ENCODE measurements around the gene ABCC2. TPM values are rescaled to one million over a fixed set of nuclear protein-coding genes. Genes with fewer than 3 reads are reported as not detected.

The ABCC2 gene
- total and polyA plus RNA-seq, 5 donors from 2014 or later, result 0.31 to 3.6 (median 0.44) TPM

GRCh38 chr10:99804471-99804870 lies 22.0 kb downstream of the ABCC2 start:
- ATAC-seq (ENCODE audit: low read depth in 2 of 2) (no peak), DNase-seq (no peak)
- Histone ChIP-seq H3K4me1 (ENCODE audit: control insufficient read depth, insufficient read depth, low read length, poor library complexity, severe bottlenecking) (no peaks in the 10 kb centered on the region), H3K9me3 (ENCODE audit: control insufficient read depth in 2 of 2, low read length in 2 of 2) (no peaks in the 10 kb centered on the region), H3K36me3 (ENCODE audit: control insufficient read depth, insufficient read depth, low read length) (no peaks in the 10 kb centered on the region), H3K4me3 (ENCODE audit: low read depth, low read length) (no peak overlapping the region), H3K27me3 (ENCODE audit: control insufficient read depth, insufficient read depth, low read length) (no peaks in the 10 kb centered on the region), H3K27ac (ENCODE audit: insufficient read depth, low read length, poor library complexity, severe bottlenecking) (no peak overlapping the region)
- Mint-ChIP-seq H3K4me1 (no peaks in the 10 kb centered on the region), H3K27ac (no peak overlapping the region), H3K27me3 (no peaks in the 10 kb centered on the region), H3K9me3 (peaks cover 0 to 2% (median 0%) of the 10 kb centered on the region in 7 donors), H3K4me3 (no peak overlapping the region), H3K36me3 (peaks cover 41% of the 10 kb centered on the region)

GRCh38 chr10:99805190-99805589 lies 22.8 kb downstream of the ABCC2 start:
- Histone ChIP-seq H3K4me1 (ENCODE audit: control insufficient read depth, insufficient read depth, low read length, poor library complexity, severe bottlenecking) (no peaks in the 10 kb centered on the region), H3K27ac (ENCODE audit: insufficient read depth, low read length, poor library complexity, severe bottlenecking) (no peak overlapping the region), H3K27me3 (ENCODE audit: control insufficient read depth, insufficient read depth, low read length) (no peaks in the 10 kb centered on the region), H3K9me3 (ENCODE audit: control insufficient read depth in 2 of 2, low read length in 2 of 2) (no peaks in the 10 kb centered on the region), H3K4me3 (ENCODE audit: low read depth, low read length) (no peak overlapping the region), H3K36me3 (ENCODE audit: control insufficient read depth, insufficient read depth, low read length) (no peaks in the 10 kb centered on the region)
- ATAC-seq (ENCODE audit: low read depth in 2 of 2) (no peak), DNase-seq (no peak)
- no peaks in the 10 kb centered on the region for H3K27me3 Mint-ChIP-seq
- H3K36me3 Mint-ChIP-seq, result peaks cover 47% of the 10 kb centered on the region
- H3K4me3 Mint-ChIP-seq, result no peak overlapping the region
- H3K4me1 Mint-ChIP-seq, result no peaks in the 10 kb centered on the region
- H3K27ac Mint-ChIP-seq, result peak overlapping the region in 1 of 3 donors; percentile 12
- H3K9me3 Mint-ChIP-seq, result peaks cover 0 to 2% (median 0%) of the 10 kb centered on the region in 7 donors

GRCh38 chr10:99806091-99806490 lies 23.7 kb downstream of the ABCC2 start:
- Mint-ChIP-seq H3K4me1 (no peaks in the 10 kb centered on the region), H3K4me3 (no peak overlapping the region), H3K27ac (no peak overlapping the region), H3K36me3 (peaks cover 45% of the 10 kb centered on the region), H3K9me3 (peaks cover 0 to 3% (median 0%) of the 10 kb centered on the region in 7 donors), H3K27me3 (no peaks in the 10 kb centered on the region)
- Histone ChIP-seq H3K36me3 (ENCODE audit: control insufficient read depth, insufficient read depth, low read length) (no peaks in the 10 kb centered on the region), H3K4me1 (ENCODE audit: control insufficient read depth, insufficient read depth, low read length, poor library complexity, severe bottlenecking) (no peaks in the 10 kb centered on the region), H3K4me3 (ENCODE audit: low read depth, low read length) (no peak overlapping the region), H3K27me3 (ENCODE audit: control insufficient read depth, insufficient read depth, low read length) (no peaks in the 10 kb centered on the region), H3K27ac (ENCODE audit: insufficient read depth, low read length, poor library complexity, severe bottlenecking) (no peak overlapping the region), H3K9me3 (ENCODE audit: control insufficient read depth in 2 of 2, low read length in 2 of 2) (no peaks in the 10 kb centered on the region)
- no peak for ATAC-seq (ENCODE audit: low read depth in 2 of 2)
- no peak for DNase-seq

- no peak overlapping the region for H3K4me3 ChIP-seq (ENCODE audit: low read depth, low read length)
- no peak overlapping the region for H3K4me3 Mint-ChIP-seq
- H3K27ac ChIP-seq (ENCODE audit: insufficient read depth, low read length, poor library complexity, severe bottlenecking), result no peak overlapping the region
- DNase-seq (no peak), ATAC-seq (ENCODE audit: low read depth in 2 of 2) (no peak)
- H3K36me3 Mint-ChIP-seq, result peaks cover 41% of the 10 kb centered on the region
- no peak overlapping the region for H3K27ac Mint-ChIP-seq
- no peaks in the 10 kb centered on the region for H3K4me1 Mint-ChIP-seq
- H3K9me3 Mint-ChIP-seq, result peaks cover 0 to 3% (median 0%) of the 10 kb centered on the region in 7 donors
- no peaks in the 10 kb centered on the region for H3K36me3 ChIP-seq (ENCODE audit: control insufficient read depth, insufficient read depth, low read length)
- no peaks in the 10 kb centered on the region for H3K4me1 ChIP-seq (ENCODE audit: control insufficient read depth, insufficient read depth, low read length, poor library complexity, severe bottlenecking)
- no peaks in the 10 kb centered on the region for H3K9me3 ChIP-seq (ENCODE audit: control insufficient read depth in 2 of 2, low read length in 2 of 2)
- H3K27me3 Mint-ChIP-seq, result no peaks in the 10 kb centered on the region
- H3K27me3 ChIP-seq (ENCODE audit: control insufficient read depth, insufficient read depth, low read length), result no peaks in the 10 kb centered on the region
Observed at GRCh38 chr10:99807786-99808185, 25.3 kb downstream of the ABCC2 start.

- Histone ChIP-seq H3K4me3 (ENCODE audit: low read depth, low read length) (no peak overlapping the region), H3K27me3 (ENCODE audit: control insufficient read depth, insufficient read depth, low read length) (no peaks in the 10 kb centered on the region), H3K36me3 (ENCODE audit: control insufficient read depth, insufficient read depth, low read length) (no peaks in the 10 kb centered on the region), H3K27ac (ENCODE audit: insufficient read depth, low read length, poor library complexity, severe bottlenecking) (no peak overlapping the region), H3K4me1 (ENCODE audit: control insufficient read depth, insufficient read depth, low read length, poor library complexity, severe bottlenecking) (no peaks in the 10 kb centered on the region), H3K9me3 (ENCODE audit: control insufficient read depth in 2 of 2, low read length in 2 of 2) (no peaks in the 10 kb centered on the region)
- no peak overlapping the region for H3K4me3 Mint-ChIP-seq
- H3K36me3 Mint-ChIP-seq, result peaks cover 38% of the 10 kb centered on the region
- no peaks in the 10 kb centered on the region for H3K4me1 Mint-ChIP-seq
- no peak overlapping the region for H3K27ac Mint-ChIP-seq
- DNase-seq, result no peak
- ATAC-seq (ENCODE audit: low read depth in 2 of 2), result no peak
- H3K27me3 Mint-ChIP-seq, result no peaks in the 10 kb centered on the region
- peaks cover 0 to 3% (median 0%) of the 10 kb centered on the region in 7 donors for H3K9me3 Mint-ChIP-seq
Observed at GRCh38 chr10:99808270-99808669, 25.8 kb downstream of the ABCC2 start.

GRCh38 chr10:99809481-99809880 lies 27.0 kb downstream of the ABCC2 start:
- Histone ChIP-seq H3K27me3 (ENCODE audit: control insufficient read depth, insufficient read depth, low read length) (no peaks in the 10 kb centered on the region), H3K9me3 (ENCODE audit: control insufficient read depth in 2 of 2, low read length in 2 of 2) (no peaks in the 10 kb centered on the region), H3K4me3 (ENCODE audit: low read depth, low read length) (no peak overlapping the region), H3K27ac (ENCODE audit: insufficient read depth, low read length, poor library complexity, severe bottlenecking) (no peak overlapping the region), H3K4me1 (ENCODE audit: control insufficient read depth, insufficient read depth, low read length, poor library complexity, severe bottlenecking) (no peaks in the 10 kb centered on the region), H3K36me3 (ENCODE audit: control insufficient read depth, insufficient read depth, low read length) (no peaks in the 10 kb centered on the region)
- DNase-seq (no peak), ATAC-seq (ENCODE audit: low read depth in 2 of 2) (no peak)
- H3K4me1 Mint-ChIP-seq, result no peaks in the 10 kb centered on the region
- no peak overlapping the region for H3K4me3 Mint-ChIP-seq
- no peaks in the 10 kb centered on the region for H3K27me3 Mint-ChIP-seq
- peaks cover 33% of the 10 kb centered on the region for H3K36me3 Mint-ChIP-seq
- H3K9me3 Mint-ChIP-seq, result peaks cover 0 to 3% (median 0%) of the 10 kb centered on the region in 7 donors
- no peak overlapping the region for H3K27ac Mint-ChIP-seq

GRCh38 chr10:99809931-99810615 lies 27.6 kb downstream of the ABCC2 start:
- no peaks in the 10 kb centered on the region for H3K9me3 ChIP-seq (ENCODE audit: control insufficient read depth in 2 of 2, low read length in 2 of 2)

GRCh38 chr10:99812177-99812576 lies 29.7 kb downstream of the ABCC2 start:
- H3K27ac Mint-ChIP-seq, result no peak overlapping the region
- H3K27me3 Mint-ChIP-seq, result no peaks in the 10 kb centered on the region
- no peaks in the 10 kb centered on the region for H3K9me3 ChIP-seq (ENCODE audit: control insufficient read depth in 2 of 2, low read length in 2 of 2)
- peaks cover 0 to 2% (median 0%) of the 10 kb centered on the region in 7 donors for H3K9me3 Mint-ChIP-seq
- H3K36me3 ChIP-seq (ENCODE audit: control insufficient read depth, insufficient read depth, low read length), result no peaks in the 10 kb centered on the region
- no peak overlapping the region for H3K27ac ChIP-seq (ENCODE audit: insufficient read depth, low read length, poor library complexity, severe bottlenecking)
- H3K4me1 Mint-ChIP-seq, result peaks cover 0 to 2% (median 0%) of the 10 kb centered on the region in 4 donors
- no peaks in the 10 kb centered on the region for H3K27me3 ChIP-seq (ENCODE audit: control insufficient read depth, insufficient read depth, low read length)
- peaks cover 24% of the 10 kb centered on the region for H3K36me3 Mint-ChIP-seq
- no peak overlapping the region for H3K4me3 ChIP-seq (ENCODE audit: low read depth, low read length)
- no peaks in the 10 kb centered on the region for H3K4me1 ChIP-seq (ENCODE audit: control insufficient read depth, insufficient read depth, low read length, poor library complexity, severe bottlenecking)
- no peak for ATAC-seq (ENCODE audit: low read depth in 2 of 2)
- H3K4me3 Mint-ChIP-seq, result no peak overlapping the region
- DNase-seq, result no peak

More at GRCh38 chr10:99809931-99810615, 27.6 kb downstream of the ABCC2 start:
- H3K4me3 ChIP-seq (ENCODE audit: low read depth, low read length), result no peak overlapping the region
- no peak overlapping the region for H3K27ac ChIP-seq (ENCODE audit: insufficient read depth, low read length, poor library complexity, severe bottlenecking)
- Mint-ChIP-seq H3K4me1 (no peaks in the 10 kb centered on the region), H3K9me3 (peaks cover 0 to 3% (median 0%) of the 10 kb centered on the region in 7 donors), H3K27me3 (no peaks in the 10 kb centered on the region), H3K4me3 (no peak overlapping the region), H3K36me3 (peaks cover 29% of the 10 kb centered on the region), H3K27ac (no peak overlapping the region)
- ATAC-seq (ENCODE audit: low read depth in 2 of 2) (no peak), DNase-seq (no peak)
- no peaks in the 10 kb centered on the region for H3K27me3 ChIP-seq (ENCODE audit: control insufficient read depth, insufficient read depth, low read length)
- no peaks in the 10 kb centered on the region for H3K36me3 ChIP-seq (ENCODE audit: control insufficient read depth, insufficient read depth, low read length)
- H3K4me1 ChIP-seq (ENCODE audit: control insufficient read depth, insufficient read depth, low read length, poor library complexity, severe bottlenecking), result no peaks in the 10 kb centered on the region

Measured in CD4-positive, CD25-positive, alpha-beta regulatory T cell (primary cell).